Inferior parietal cortex (tissue), 1 donor: ENCODE data around the gene PKD2L2.
"Not testable (repeated sequence)": the region's sequence is repeated elsewhere in the genome, so short reads cannot be mapped to it uniquely, and the experiment has no call there.

ENCODE experiments used
- DNase-seq: peaks from one replicate; pipeline ENCODE4 v3.0.0-alpha.2; 2016; ENCODE audit errors: extremely low spot score

Gene PKD2L2

GRCh38 chr5:137888863-137889759 lies at the start of gene PKD2L2:
Gene PKD2L2 (plus strand): TSS chr5:137889457. CDS start chr5:137889492, 35 bp downstream.
- DNase-seq, result peak; percentile 82

GRCh38 chr5:137842296-137842695 lies 47.0 kb upstream of the PKD2L2 start:
- DNase-seq, result no peak

DNA sequence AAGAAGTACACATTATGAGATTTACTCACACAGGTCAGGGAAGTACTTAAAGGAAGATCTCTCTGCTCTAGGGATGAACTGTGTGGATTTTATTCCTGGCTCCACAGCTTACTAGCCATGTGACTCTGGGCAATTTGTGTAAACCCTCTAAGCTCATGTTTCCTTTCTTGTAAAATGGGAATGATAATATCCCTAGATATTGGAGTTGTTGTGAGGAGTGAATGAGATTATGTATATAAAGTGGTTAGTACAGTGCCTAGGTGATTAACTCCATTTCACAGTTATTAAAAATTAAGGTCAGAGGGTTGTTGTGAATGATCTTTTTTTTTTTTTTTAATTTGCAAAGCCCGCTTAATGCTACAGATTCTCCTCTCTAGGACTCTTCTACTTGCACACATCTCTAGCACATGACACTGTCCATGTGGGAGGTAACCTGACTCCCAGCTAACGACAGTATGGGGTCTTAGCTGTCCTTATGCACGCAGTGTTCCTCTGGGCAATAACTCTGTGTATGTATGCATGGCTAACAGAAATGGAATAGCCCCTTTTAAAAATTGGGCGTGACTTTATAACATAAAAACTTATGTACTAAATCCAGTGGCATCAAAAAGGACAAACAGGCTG lies 45.5 kb upstream of the PKD2L2 start:
- DNase-seq, result no peak

DNA sequence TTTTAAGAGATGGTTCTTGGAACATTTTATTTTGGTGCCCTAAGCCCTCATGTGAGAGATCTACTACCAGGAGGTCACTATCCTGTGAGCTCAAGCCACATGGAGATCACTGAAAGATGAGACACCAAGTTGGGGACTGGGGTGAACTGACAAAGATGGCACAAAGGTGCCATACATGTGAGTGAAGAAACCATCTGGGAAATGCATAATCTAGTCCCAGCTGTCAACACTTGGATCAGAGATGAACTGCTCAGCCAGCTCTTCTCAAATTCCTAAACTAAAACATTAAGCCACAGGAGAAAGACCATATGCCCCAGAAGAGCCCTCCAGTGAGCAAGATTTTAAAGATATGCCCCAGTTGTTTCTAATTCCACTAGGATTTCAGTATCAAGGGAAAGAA lies 43.8 kb upstream of the PKD2L2 start:
- no peak for DNase-seq

GRCh38 chr5:137847687-137848086 lies 41.6 kb upstream of the PKD2L2 start:
- DNase-seq, result no peak

- DNase-seq, result not testable (repeated sequence)
Measured at GRCh38 chr5:137853165-137853564, 36.1 kb upstream of the PKD2L2 start.

DNA sequence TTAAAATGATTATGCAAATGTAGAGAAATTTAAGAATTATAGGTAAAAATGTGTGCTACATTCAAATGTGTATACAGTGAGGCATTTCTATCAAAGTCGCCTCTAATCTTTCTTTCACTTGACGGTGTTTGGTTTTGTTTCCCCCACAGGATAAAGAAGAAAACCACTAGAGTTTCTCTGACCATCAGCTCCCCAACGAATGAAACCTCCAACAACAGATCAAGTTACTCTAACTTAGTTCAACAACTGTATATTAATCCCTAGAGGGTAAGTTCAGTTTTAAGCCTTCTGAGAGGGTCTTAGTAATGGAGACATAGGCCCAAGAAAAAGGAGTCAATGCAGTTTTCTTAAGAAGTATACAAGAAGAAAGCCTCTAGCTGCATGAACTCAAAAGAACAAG lies 33.1 kb upstream of the PKD2L2 start:
- DNase-seq, result no peak

- DNase-seq, result no peak
Measured at GRCh38 chr5:137856916-137857862, 32.1 kb upstream of the PKD2L2 start.

DNA sequence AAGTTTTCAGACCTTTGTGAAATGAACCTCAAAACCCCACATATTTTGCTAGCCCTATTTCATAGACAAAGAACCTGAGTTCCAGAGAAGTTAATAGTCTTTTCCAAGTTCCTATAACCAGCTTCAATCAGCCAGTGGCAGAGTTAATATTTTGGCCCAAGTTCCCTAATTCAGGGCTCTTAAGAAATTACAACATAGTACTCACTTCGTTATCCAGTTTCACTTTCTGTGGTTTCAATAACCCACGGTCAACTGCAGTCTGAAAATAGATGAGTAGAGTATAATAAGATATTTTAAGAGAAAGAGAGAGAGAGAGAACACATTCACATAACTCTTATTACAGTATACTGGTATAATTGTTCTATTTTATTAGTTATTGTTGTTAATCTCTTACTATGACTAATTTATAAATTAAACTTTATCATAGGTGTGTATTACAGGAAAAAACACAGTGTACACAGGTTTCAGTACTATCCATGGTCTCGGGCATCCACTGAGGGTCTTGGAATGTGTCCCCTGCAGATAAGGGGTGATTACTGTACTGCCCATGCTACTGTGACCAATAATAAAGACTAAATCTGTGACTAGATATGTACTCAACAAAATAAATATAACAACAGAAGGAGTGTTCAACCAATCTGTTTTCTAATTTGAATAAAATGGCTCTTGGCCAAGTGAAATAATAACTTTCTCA lies 30.9 kb upstream of the PKD2L2 start:
- no peak for DNase-seq

DNA sequence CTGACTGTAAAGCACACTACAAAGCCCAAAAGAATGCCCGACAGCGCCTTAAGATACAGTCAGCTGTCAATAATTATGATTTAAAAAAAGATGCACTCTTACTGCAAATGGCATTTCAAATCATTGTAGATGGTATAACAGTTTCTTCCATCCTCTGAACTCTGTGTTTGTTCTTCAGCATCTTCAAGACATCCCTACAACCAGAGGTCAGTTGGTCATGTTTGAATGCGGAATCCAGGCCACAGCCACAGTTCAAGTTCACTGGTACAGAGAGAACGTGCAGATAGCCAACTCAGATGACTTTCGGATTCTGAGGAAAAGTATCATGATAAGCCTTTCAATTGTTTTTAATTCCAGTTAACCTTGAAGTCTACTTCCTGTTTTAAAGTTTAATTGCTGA lies 30.3 kb upstream of the PKD2L2 start:
- DNase-seq, result no peak

DNA sequence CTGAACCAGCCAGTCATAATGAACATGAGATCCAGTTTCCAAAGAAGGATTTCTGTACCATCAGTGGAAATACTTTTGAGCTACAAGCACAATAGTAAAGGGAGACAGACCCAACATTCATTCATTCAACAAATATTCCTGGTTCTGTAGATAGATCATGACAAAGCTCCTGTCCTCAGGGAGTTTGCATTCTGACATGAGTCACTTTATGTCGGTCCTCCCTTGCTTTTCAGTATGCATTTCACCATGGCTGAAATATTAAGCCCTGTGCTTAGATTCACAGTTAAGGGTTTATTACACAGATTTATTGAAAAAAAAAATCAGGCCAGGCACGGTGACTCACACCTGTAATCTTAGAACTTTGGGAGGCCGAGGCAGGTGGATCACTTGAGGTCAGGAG lies 27.0 kb upstream of the PKD2L2 start:
- DNase-seq, result no peak

DNA sequence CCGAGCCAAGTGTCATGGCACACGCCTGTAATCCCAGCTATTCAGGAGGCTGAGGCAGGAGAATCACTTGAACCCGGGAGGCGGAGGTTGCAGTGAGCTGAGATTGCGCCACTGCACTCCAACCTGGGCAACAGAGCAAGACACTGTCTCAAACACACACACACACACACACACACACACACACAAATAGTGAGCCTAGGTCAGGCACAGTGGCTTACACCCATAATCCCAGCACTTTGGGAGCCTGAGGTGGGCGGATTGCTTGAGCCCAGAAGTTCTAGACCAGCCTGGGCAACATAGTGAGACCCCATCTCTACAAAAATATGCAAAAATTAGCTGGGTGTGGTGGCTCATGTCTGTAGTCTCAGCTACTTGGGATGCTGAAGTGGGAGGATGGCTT lies 25.6 kb upstream of the PKD2L2 start:
- DNase-seq, result not testable (repeated sequence)

DNA sequence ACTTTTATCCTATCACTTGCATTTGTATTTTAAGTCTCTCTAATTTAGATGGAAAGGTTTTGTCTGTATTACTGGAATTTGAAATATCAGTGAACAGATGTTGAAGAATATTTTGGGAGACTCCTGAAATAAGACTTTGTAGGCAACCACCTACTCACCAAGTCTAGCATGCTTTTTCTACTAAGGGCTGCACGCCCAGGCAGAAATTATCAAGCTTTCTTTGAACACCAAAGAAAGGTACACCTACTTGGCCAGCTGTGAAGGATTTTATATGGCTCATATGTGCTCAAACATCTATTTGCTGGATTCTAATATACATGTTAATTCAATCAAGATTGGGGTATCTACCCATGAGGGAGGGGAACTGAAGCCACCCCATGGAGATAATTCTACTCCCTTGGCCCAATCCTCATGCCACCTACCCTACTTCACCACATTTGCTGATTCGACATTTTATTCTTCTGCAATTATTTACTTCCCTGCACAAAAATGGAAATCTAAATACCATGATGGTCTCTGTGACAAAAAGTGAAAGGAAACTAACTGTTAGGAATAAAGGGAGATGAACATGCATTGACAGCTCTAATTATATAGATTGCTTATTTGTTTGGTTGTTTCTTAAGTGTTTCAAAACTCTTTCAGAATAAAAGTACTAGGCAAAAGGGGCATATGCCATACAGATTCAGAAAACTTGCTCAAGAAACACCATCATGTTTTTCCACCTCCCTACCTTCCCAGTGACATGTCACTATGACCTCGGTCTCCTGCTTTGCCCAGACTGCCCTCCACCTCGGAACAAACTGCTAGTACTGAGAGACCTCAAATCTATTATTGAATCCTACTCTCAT lies 22.5 kb upstream of the PKD2L2 start:
- DNase-seq, result no peak

DNA sequence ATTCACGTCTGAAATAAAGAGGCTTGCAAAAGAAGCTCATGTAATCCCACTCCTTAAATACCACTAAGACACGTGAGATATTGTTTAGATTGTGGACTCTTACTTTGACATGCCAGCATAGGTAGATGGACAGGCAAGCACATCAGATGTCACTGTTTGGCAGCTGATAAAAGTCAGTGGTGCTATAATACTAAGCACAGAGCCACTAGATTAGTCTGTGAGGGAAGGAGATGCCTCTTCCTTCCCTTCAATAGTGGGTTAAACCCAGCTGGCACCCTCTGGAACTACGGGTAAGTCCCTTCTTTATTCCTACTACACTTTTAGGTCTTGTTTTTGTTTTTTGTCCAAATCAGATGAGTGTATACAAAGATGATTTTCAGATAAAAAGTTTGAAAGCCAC lies 21.6 kb upstream of the PKD2L2 start, which contains the start of gene MYOT:
TSS of gene MYOT (plus strand) at position 197 of the 400 bp plus-strand sequence. CDS start 2,792 bp downstream, outside the sequence.
- no peak for DNase-seq

DNA sequence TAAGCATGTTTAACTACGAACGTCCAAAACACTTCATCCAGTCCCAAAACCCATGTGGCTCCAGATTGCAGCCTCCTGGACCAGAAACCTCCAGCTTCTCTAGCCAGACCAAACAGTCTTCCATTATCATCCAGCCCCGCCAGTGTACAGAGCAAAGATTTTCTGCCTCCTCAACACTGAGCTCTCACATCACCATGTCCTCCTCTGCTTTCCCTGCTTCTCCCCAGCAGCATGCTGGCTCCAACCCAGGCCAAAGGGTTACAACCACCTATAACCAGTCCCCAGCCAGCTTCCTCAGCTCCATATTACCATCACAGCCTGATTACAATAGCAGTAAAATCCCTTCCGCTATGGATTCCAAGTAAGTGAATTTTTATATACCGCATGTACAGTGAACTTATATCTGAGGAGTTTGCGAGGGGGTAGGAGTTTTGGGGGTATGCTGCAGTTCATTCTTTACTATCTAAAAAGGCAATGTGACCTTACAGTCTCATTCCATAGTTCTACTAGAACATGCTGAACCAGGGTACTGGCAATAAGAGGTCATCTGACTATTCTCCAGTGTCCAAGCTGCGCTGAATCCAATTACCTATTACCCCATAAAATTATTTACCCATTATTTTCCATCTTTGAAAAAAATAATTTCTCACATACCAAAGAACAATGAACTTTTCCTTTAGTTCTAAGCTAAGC lies 18.5 kb upstream of the PKD2L2 start:
- DNase-seq, result no peak

- no peak for DNase-seq
Measured at GRCh38 chr5:137871571-137871970, 17.7 kb upstream of the PKD2L2 start.

GRCh38 chr5:137872466-137872865 lies 16.8 kb upstream of the PKD2L2 start:
- DNase-seq, result no peak

DNA sequence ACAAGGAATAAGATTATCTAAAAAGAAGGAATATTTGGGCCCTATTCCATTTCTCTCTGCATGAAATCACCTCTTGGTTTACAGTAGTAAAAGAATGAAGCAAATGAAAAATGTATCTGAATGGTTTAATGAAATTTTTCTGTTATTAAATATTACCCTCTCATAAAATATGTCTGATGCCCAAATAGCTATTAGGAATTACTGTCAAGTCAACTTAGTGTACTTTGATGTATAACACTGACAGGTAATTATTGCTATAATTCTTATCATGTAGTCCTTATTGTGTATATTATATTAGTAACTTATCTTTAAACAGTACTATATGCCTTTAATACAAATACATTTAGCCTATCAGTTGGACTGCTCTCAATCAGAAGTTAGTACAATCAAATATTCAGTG lies 13.2 kb upstream of the PKD2L2 start:
- no peak for DNase-seq

- peak; percentile 77 for DNase-seq
Measured at GRCh38 chr5:137880313-137880712, 8.9 kb upstream of the PKD2L2 start.

DNA sequence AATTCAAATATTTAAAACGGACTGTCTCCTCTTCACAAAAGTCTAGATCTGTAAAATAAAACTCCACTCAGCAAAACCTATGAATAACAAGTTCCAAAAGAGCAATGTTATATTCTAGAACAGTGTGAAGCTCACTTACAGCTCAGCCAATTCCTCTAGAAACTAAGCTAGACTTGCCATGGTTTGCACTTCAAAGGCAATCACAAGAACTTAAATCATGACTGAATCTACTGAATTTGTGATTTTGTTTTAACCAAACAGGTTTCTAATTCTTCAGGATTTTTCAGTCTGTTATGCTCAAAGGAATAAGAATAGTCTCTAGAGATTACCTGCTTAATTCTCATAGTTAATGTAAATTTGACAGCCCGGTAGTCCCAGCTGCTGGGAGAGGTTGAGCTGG lies 1.4 kb upstream of the PKD2L2 start:
- no peak for DNase-seq
